Calu3 (cell line): ENCODE results near the gene DAAM1. TPM values are rescaled to one million over a fixed set of nuclear protein-coding genes. Genes with fewer than 3 reads are reported as not detected.
A peak's percentile ranks its signal among the peaks of the same experiment; 100 is the strongest.

Experiments
- BruUV-seq: library from RNA; stranded (reverse); fragments of 400-500 nt; replicated peaks from 2 replicates; lab custom pipeline; 2021; lab: Mats Ljungman, UMichigan
- CTCF ChIA-PET: fragments of 300-600 bp; sonication (Branson Sonifier 250); formaldehyde crosslinking; loops from one replicate; lab custom pipeline; 2022; ENCODE audit warnings: antibody characterized with exemption; lab: Charles Lee
- DNase-seq: peaks from one replicate; pipeline ENCODE4 v3.0.0; 2022
- H3K27ac Mint-ChIP-seq: one replicate; pipeline ENCODE4 v1.8.0; 2022; ENCODE audit warnings: mixed read lengths; ENCODE audit not compliant: unreplicated experiment
- H3K27me3 Mint-ChIP-seq: one replicate; pipeline ENCODE4 v1.8.0; 2022; ENCODE audit warnings: mixed read lengths; ENCODE audit not compliant: unreplicated experiment
- H3K36me3 Mint-ChIP-seq: one replicate; pipeline ENCODE4 v1.8.0; 2022; ENCODE audit warnings: mild to moderate bottlenecking, moderate library complexity, mixed read lengths; ENCODE audit not compliant: insufficient read depth, unreplicated experiment
- H3K4me1 Mint-ChIP-seq: one replicate; pipeline ENCODE4 v1.8.0; 2022; ENCODE audit warnings: mild to moderate bottlenecking, low read depth, mixed read lengths; ENCODE audit not compliant: unreplicated experiment
- H3K4me3 Mint-ChIP-seq: one replicate; pipeline ENCODE4 v1.8.0; 2022; ENCODE audit warnings: mild to moderate bottlenecking, low read depth, moderate library complexity, mixed read lengths; ENCODE audit not compliant: unreplicated experiment
- H3K9me3 Mint-ChIP-seq: one replicate; pipeline ENCODE4 v1.8.0; 2022; ENCODE audit warnings: low read depth, mixed read lengths; ENCODE audit not compliant: unreplicated experiment
- CTCF ChIP-seq: fragments of 200-600 bp; IDR thresholded peaks from one replicate; pipeline ENCODE4 v1.8.0; 2022; ENCODE audit warnings: antibody characterized with exemption; ENCODE audit not compliant: unreplicated experiment
- intact Hi-C: fragments of 100-400 bp; cut with micrococcal nuclease; formaldehyde crosslinking; loops from one replicate; pipeline ENCODE4 v1.10.0; 2022; ENCODE audit not compliant: unreplicated experiment
- total RNA-seq: library from RNA; stranded (reverse); gene quantifications from 2 replicates; pipeline ENCODE4 v1.2.3, GENCODE V29; 2022

DAAM1 gene
- total RNA-seq, 1 experiment from 2014 or later = 28.9 TPM

GRCh38 chr14:59155886-59156285 is 32.6 kb upstream of the DAAM1 start:
- H3K36me3 Mint-ChIP-seq = no peaks in the 10 kb centered on the region
- H3K9me3 Mint-ChIP-seq = no peaks in the 10 kb centered on the region
- H3K4me3 Mint-ChIP-seq = no peak overlapping the region
- no peak for TF ChIP-seq CTCF
- DNase-seq = no peak
- CTCF ChIA-PET = no interaction called here
- no peak overlapping the region for H3K27ac Mint-ChIP-seq
- intact Hi-C loops = no loop called here
- no TSS peak for BruUV-seq
- no peaks in the 10 kb centered on the region for H3K4me1 Mint-ChIP-seq
- H3K27me3 Mint-ChIP-seq = no peaks in the 10 kb centered on the region

GRCh38 chr14:59159169-59159568 is 29.3 kb upstream of the DAAM1 start:
- intact Hi-C loops = no loop called here
- H3K4me3 Mint-ChIP-seq = no peak overlapping the region
- H3K27me3 Mint-ChIP-seq = no peaks in the 10 kb centered on the region

GRCh38 chr14:59160506-59160905 is 28.0 kb upstream of the DAAM1 start:
- no peaks in the 10 kb centered on the region for H3K9me3 Mint-ChIP-seq
- no peaks in the 10 kb centered on the region for H3K27me3 Mint-ChIP-seq
- CTCF ChIA-PET = no interaction called here
- TF ChIP-seq CTCF = no peak
- peaks cover 9% of the 10 kb centered on the region for H3K4me1 Mint-ChIP-seq
- no TSS peak for BruUV-seq
- no peak overlapping the region for H3K27ac Mint-ChIP-seq
- intact Hi-C loops = no loop called here
- H3K4me3 Mint-ChIP-seq = no peak overlapping the region
- no peak for DNase-seq
- H3K36me3 Mint-ChIP-seq = no peaks in the 10 kb centered on the region

More at GRCh38 chr14:59159169-59159568, 29.3 kb upstream of the DAAM1 start:
- TF ChIP-seq CTCF = no peak
- BruUV-seq = no TSS peak
- H3K9me3 Mint-ChIP-seq = no peaks in the 10 kb centered on the region
- peaks cover 9% of the 10 kb centered on the region for H3K4me1 Mint-ChIP-seq
- CTCF ChIA-PET = no interaction called here
- no peak overlapping the region for H3K27ac Mint-ChIP-seq
- no peak for DNase-seq
- no peaks in the 10 kb centered on the region for H3K36me3 Mint-ChIP-seq

- H3K4me3 Mint-ChIP-seq = no peak overlapping the region
- no TSS peak for BruUV-seq
- TF ChIP-seq CTCF = no peak
Measured at GRCh38 chr14:59161561-59162175, 26.8 kb upstream of the DAAM1 start.

More at GRCh38 chr14:59161561-59162175, 26.8 kb upstream of the DAAM1 start:
- CTCF ChIA-PET = interaction anchor here (0.6 kb wide), 1 partner anchor 192 kb away, joined by 4 read pairs; no protein-coding TSS in a partner anchor
- H3K9me3 Mint-ChIP-seq = no peaks in the 10 kb centered on the region
- no peaks in the 10 kb centered on the region for H3K27me3 Mint-ChIP-seq
- H3K27ac Mint-ChIP-seq = peak overlapping the region; percentile 77
- peaks cover 9% of the 10 kb centered on the region for H3K4me1 Mint-ChIP-seq
- intact Hi-C loops = loop anchor here (2.0 kb wide), 1 partner anchor 25 kb away; no protein-coding TSS in a partner anchor
- no peaks in the 10 kb centered on the region for H3K36me3 Mint-ChIP-seq
- DNase-seq = peak; percentile 36
